H9 (cell line): ENCODE data around the gene YY2. TPM values are rescaled to one million over a fixed set of nuclear protein-coding genes. Genes with fewer than 3 reads are reported as not detected.
A peak's percentile ranks its signal among the peaks of the same experiment; 100 is the strongest.

Source experiments
- DNase-seq: peaks from one replicate; pipeline ENCODE4 v3.0.0-alpha.2; 2017
- H2AFZ ChIP-seq: one replicate; pipeline ENCODE4 v1.6.1; 2013; ENCODE audit warnings: mild to moderate bottlenecking, low read length, control low read depth, moderate library complexity
- H2AK5ac ChIP-seq: 2 replicates; pipeline ENCODE4 v1.6.1; 2013; ENCODE audit warnings: low read length, control low read depth, mixed read lengths; ENCODE audit not compliant: insufficient read length
- H2BK120ac ChIP-seq: one replicate; pipeline ENCODE4 v1.6.1; 2013; ENCODE audit warnings: low read depth, mild to moderate bottlenecking, low read length, control low read depth, inconsistent platforms; ENCODE audit not compliant: poor library complexity, severe bottlenecking
- H2BK12ac ChIP-seq: 2 replicates; pipeline ENCODE4 v1.6.1; 2013; ENCODE audit warnings: low read length, control low read depth, mixed read lengths, low read depth; ENCODE audit not compliant: insufficient read length
- H2BK15ac ChIP-seq: 2 replicates; pipeline ENCODE4 v1.6.1; 2013; ENCODE audit warnings: low read depth, low read length, control low read depth
- H2BK20ac ChIP-seq: one replicate; pipeline ENCODE4 v1.6.1; 2013; ENCODE audit warnings: low read depth, mild to moderate bottlenecking, low read length, control low read depth, inconsistent platforms; ENCODE audit not compliant: poor library complexity, severe bottlenecking
- H2BK5ac ChIP-seq: 2 replicates; pipeline ENCODE4 v1.6.1; 2013; ENCODE audit warnings: low read length, control low read depth, mixed read lengths; ENCODE audit not compliant: insufficient read length
- H3K14ac ChIP-seq: 2 replicates; pipeline ENCODE4 v1.6.1; 2013; ENCODE audit warnings: low read length, control low read depth; ENCODE audit not compliant: insufficient read depth
- H3K18ac ChIP-seq: 2 replicates; pipeline ENCODE4 v1.6.1; 2013; ENCODE audit warnings: low read depth, mild to moderate bottlenecking, mixed read lengths, low read length, control low read depth; ENCODE audit not compliant: insufficient read length
- H3K23ac ChIP-seq: 2 replicates; pipeline ENCODE4 v1.6.1; 2013; ENCODE audit warnings: low read length, control low read depth, mixed read lengths, low read depth; ENCODE audit not compliant: insufficient read length
- H3K23me2 ChIP-seq: 2 replicates; pipeline ENCODE4 v1.6.1; 2013; ENCODE audit warnings: low read depth, mild to moderate bottlenecking, mixed read lengths, low read length, control low read depth; ENCODE audit not compliant: insufficient read length, poor library complexity, severe bottlenecking
- H3K27ac ChIP-seq: 2 replicates; pipeline ENCODE4 v1.5.1; 2013; ENCODE audit warnings: low read length, control low read depth, mixed read lengths, low read depth; ENCODE audit not compliant: insufficient read length
- H3K27me3 ChIP-seq: 2 replicates; pipeline ENCODE4 v1.6.1; 2013; ENCODE audit warnings: low read length, control low read depth, inconsistent platforms; ENCODE audit not compliant: insufficient read depth
- H3K4ac ChIP-seq: 2 replicates; pipeline ENCODE4 v1.6.1; 2013; ENCODE audit warnings: low read depth, mild to moderate bottlenecking, control low read depth, inconsistent platforms, low read length, moderate library complexity
- H3K4me1 ChIP-seq: 2 replicates; pipeline ENCODE4 v1.6.1; 2013; ENCODE audit warnings: low read length, control low read depth, inconsistent platforms; ENCODE audit not compliant: insufficient read depth
- H3K4me2 ChIP-seq: 2 replicates; pipeline ENCODE4 v1.6.1; 2013; ENCODE audit warnings: low read length, control low read depth, mixed read lengths; ENCODE audit not compliant: insufficient read length, insufficient read depth
- H3K56ac ChIP-seq: 2 replicates; pipeline ENCODE4 v1.6.1; 2013; ENCODE audit warnings: low read depth, mild to moderate bottlenecking, mixed read lengths, low read length, control low read depth; ENCODE audit not compliant: insufficient read length
- H3K79me1 ChIP-seq: 2 replicates; pipeline ENCODE4 v1.6.1; 2013; ENCODE audit warnings: low read depth, mild to moderate bottlenecking, moderate library complexity, low read length, control low read depth, inconsistent platforms; ENCODE audit not compliant: insufficient read depth, poor library complexity, severe bottlenecking
- H3K79me2 ChIP-seq: 2 replicates; pipeline ENCODE4 v1.6.1; 2013; ENCODE audit warnings: low read length, control low read depth, inconsistent platforms; ENCODE audit not compliant: insufficient read depth
- H3K9ac ChIP-seq: 2 replicates; pipeline ENCODE4 v1.6.1; 2013; ENCODE audit warnings: low read length, control low read depth, mixed read lengths; ENCODE audit not compliant: insufficient read length; ENCODE audit errors: extremely low read depth
- H3K9me3 ChIP-seq: one replicate; pipeline ENCODE4 v1.6.1; 2013; ENCODE audit warnings: low read depth, low read length, inconsistent platforms; ENCODE audit not compliant: control insufficient read depth
- H3T11ph ChIP-seq: one replicate; pipeline ENCODE4 v1.6.1; 2013; ENCODE audit warnings: mild to moderate bottlenecking, low read length, control low read depth, inconsistent platforms
- H4K20me1 ChIP-seq: one replicate; pipeline ENCODE4 v1.6.1; 2013; ENCODE audit not compliant: control insufficient read depth, insufficient read length, insufficient read depth
- H4K5ac ChIP-seq: 2 replicates; pipeline ENCODE4 v1.6.1; 2013; ENCODE audit warnings: low read depth, mild to moderate bottlenecking, mixed read lengths, low read length, control low read depth; ENCODE audit not compliant: insufficient read length
- H4K8ac ChIP-seq: replicated peaks from 2 replicates; pipeline ENCODE4 v1.6.1; 2013; ENCODE audit warnings: low read length, control low read depth, mixed read lengths, low read depth; ENCODE audit not compliant: insufficient read length
- H4K91ac ChIP-seq: 2 replicates; pipeline ENCODE4 v1.6.1; 2013; ENCODE audit warnings: low read depth, mild to moderate bottlenecking, moderate library complexity, mixed read lengths, low read length, control low read depth; ENCODE audit not compliant: insufficient read length
- H3K27ac Mint-ChIP-seq, 3 experiments: 2 replicates in 2 of 3; 3 replicates in 1 of 3; pipeline ENCODE4 v1.8.0; 2020 to 2021; ENCODE audit warnings: mixed read lengths in 3 of 3, mild to moderate bottlenecking in 1 of 3, moderate library complexity in 1 of 3
- H3K27me3 Mint-ChIP-seq: 2 replicates; pipeline ENCODE4 v1.8.0; 2021; ENCODE audit warnings: low read depth, mild to moderate bottlenecking, moderate library complexity, mixed read lengths
- H3K36me3 Mint-ChIP-seq, 3 experiments: 2 replicates in 2 of 3; 3 replicates in 1 of 3; pipeline ENCODE4 v1.8.0; 2020 to 2021; ENCODE audit warnings: low read depth in 3 of 3, mixed read lengths in 3 of 3; ENCODE audit not compliant: insufficient read depth in 1 of 3
- H3K4me1 Mint-ChIP-seq, 2 experiments: 2 replicates each; pipeline ENCODE4 v1.8.0; 2020; ENCODE audit warnings: mixed read lengths in 2 of 2
- H3K4me3 Mint-ChIP-seq, 2 experiments: 2 replicates in 1 of 2; 3 replicates in 1 of 2; pipeline ENCODE4 v1.8.0; 2020 to 2021; ENCODE audit warnings: mild to moderate bottlenecking in 2 of 2, mixed read lengths in 2 of 2, moderate library complexity in 1 of 2
- H3K9me3 Mint-ChIP-seq, 2 experiments: 2 replicates in 1 of 2; 3 replicates in 1 of 2; pipeline ENCODE4 v1.8.0; 2020; ENCODE audit warnings: mild to moderate bottlenecking in 2 of 2, mixed read lengths in 2 of 2, moderate library complexity in 1 of 2
- CTCF ChIP-seq: fragments of 200-600 bp; sonication (generic); conservative IDR thresholded peaks from 3 replicates; pipeline ENCODE4 v1.8.0; 2021; ENCODE audit warnings: antibody characterized with exemption, mild to moderate bottlenecking
- total RNA-seq: library from RNA; stranded (reverse); gene quantifications from 2 replicates; pipeline ENCODE4 v1.2.1, GENCODE V29; 2021

YY2 gene
- total RNA-seq, 1 experiment from 2014 or later, result 1.8 TPM

GRCh38 chrX:21813612-21814368, 42.0 kb upstream of the YY2 start:
- Histone ChIP-seq H3K4ac (no peak overlapping the region), H3K9me3 (peaks cover 17% of the 10 kb centered on the region), H2BK120ac (no peak overlapping the region), H2AK5ac (no peak overlapping the region), H3K18ac (peak overlapping the region; percentile 72), H4K91ac (no peak overlapping the region), H2AFZ (no peak overlapping the region), H4K8ac (no peak overlapping the region), H4K5ac (no peak overlapping the region), H3K23me2 (no peaks in the 10 kb centered on the region), H2BK12ac (peak overlapping the region; percentile 0), H3K27ac (peak overlapping the region; percentile 78), H4K20me1 (no peaks in the 10 kb centered on the region), H2BK20ac (no peak overlapping the region), H3K79me1 (no peaks in the 10 kb centered on the region), H3T11ph (peak overlapping the region; percentile 70), H2BK15ac (no peak overlapping the region), H3K4me1 (peaks cover 9% of the 10 kb centered on the region; the same call in 1 of the 2 replicates), H3K27me3 (no peaks in the 10 kb centered on the region), H3K14ac (peak overlapping the region; percentile 82; the same call in 1 of the 2 replicates), H2BK5ac (no peak overlapping the region), H3K79me2 (no peaks in the 10 kb centered on the region), H3K4me2 (no peak overlapping the region), H3K23ac (no peak overlapping the region), H3K56ac (no peak overlapping the region), H3K9ac (no peak overlapping the region)
- H3K36me3 Mint-ChIP-seq, result peaks cover 14 to 25% (median 20%) of the 10 kb centered on the region in 3 experiments
- peaks cover 3% of the 10 kb centered on the region for H3K27me3 Mint-ChIP-seq
- H3K4me1 Mint-ChIP-seq, result peaks cover 37 to 38% of the 10 kb centered on the region in 2 experiments
- DNase-seq, result no peak
- peaks cover 29 to 44% of the 10 kb centered on the region in 2 experiments for H3K9me3 Mint-ChIP-seq
- peak overlapping the region; percentile 86 to 87 (median 87) for H3K27ac Mint-ChIP-seq
- no peak for TF ChIP-seq CTCF
- no peak overlapping the region; a peak in 1 of 5 replicates for H3K4me3 Mint-ChIP-seq
